NCI-H2029 treated with DMSO at 0.1 percent for 48 hours (cell line): ENCODE results near the gene ABHD2.
"Not testable (repeated sequence)": the region's sequence is repeated elsewhere in the genome, so short reads cannot be mapped to it uniquely, and the experiment has no call there.

ENCODE experiments used
- DNase-seq: peaks from one replicate; lab custom pipeline; 2025; lab: John Stamatoyannopoulos, UW

The ABHD2 gene

DNA sequence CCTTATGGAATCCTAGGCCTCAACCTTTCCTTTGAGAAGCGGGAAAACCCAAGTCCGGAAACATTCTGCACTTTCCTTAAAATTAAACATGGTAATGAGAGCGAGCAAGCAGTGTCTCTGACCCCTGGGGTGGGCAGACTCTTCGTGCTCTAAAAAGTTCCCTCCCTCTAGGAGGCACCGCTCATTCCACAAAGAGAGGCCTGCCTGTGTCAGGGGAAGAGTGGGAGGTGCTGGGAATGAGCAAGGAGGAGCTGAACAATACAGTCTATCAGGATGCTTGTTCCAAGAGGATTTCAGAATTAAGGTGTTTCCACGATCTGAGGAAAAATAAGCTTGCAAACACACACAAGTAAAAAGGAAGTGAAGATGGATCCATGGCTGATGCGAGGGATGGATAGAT is 139.2 kb downstream of the ABHD2 start:
- DNase-seq, result no peak

GRCh38 chr15:89230277-89230676 is 142.0 kb downstream of the ABHD2 start:
- DNase-seq, result no peak

DNA sequence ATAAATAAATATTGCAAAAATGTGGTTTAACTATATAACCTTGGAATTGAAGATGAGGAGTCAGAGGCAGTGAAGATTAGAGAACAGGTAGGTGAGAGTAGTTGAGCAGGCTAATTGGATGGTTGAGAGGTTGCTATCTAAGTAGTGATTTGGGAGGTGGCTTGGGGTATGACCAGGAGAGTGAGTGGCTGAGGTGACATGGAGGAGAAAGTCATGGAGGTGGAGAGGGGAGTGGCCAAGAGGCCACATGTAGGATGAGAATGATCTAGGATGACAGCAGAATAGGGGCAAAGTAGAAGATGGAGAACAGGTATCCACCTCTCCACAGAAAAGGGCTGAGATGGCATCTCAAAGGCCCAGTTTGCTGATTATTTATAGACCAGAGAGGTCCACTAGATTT is 143.6 kb downstream of the ABHD2 start:
- no peak for DNase-seq

GRCh38 chr15:89239883-89240810 is 151.9 kb downstream of the ABHD2 start:
- not testable (repeated sequence) for DNase-seq

DNA sequence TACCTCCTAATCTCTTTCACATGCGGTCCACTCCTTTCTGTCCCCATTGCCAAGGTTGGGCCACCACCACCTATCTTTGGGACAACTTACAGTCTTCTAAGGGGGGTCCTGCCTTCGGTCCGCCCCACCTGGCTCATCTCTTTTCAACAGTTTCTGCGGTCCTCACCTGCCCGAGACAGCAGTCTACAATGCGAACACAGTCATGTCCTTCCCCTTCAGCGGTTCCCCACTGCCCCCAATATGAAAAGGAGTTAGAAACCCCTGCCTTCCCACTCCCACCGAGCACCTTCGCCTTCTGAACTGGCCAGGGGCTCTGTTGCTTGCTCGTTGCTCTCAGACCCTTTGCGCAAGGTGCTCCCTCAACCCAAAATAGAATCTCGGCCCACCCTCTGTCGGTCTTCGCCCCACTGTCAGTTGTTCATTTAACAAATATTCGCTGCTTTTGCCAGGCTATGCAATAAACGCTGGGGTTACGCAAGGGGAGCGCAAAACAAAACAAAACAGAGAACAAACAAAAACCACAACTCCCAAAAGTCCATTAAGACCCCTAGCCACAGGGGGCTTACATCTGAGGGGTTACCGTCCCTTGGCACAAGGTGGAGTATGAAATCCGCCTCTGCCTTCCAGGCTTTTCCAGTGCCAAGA is 154.9 kb downstream of the ABHD2 start:
- DNase-seq, result no peak

DNA sequence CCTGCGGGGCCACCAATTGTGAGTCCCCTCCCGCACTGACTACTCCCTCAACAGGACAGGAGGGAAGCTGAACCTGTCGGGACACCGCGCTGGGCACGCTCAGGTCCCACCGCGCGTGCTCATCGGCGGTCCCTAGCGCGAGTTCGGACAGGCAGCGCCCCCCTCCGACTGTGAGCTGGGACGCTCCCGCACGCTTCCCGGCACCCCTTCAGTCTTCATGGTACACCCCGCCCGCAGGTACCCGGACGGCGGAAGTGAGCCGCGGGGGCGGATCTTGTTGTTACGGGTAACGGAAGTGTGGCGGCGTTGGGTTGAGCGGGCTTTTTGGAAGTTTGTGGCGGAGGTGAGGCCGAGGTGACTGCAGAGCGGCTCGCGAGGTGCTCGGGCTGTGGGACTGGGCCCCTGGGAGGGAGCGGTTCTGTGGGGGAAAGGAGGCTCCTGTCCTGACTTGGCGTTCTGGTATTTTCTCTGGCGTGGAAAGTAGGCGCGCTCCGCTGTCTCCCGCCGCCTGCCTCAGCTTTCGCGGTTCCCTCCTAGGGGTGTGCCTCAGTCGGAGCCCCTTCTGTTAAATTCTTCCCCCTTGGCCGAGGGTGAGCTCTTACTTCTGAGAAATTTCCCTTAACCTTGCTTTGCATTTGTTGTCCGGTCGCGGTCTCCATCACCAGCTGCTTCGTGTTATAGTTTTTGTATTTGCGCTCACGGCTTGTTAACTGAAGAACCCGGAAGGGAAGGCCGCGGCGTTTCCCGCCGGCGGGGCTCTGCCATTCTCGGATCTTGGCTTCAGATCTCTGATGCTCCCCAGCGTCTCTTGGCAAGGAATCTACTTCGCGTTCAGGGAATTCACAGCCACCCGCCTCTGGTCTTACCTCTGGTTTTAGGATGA is 155.7 kb downstream of the ABHD2 start, which contains the start of gene FANCI:
TSS of gene FANCI (plus strand) at position 289 of the 883 bp plus-strand sequence. CDS start 3,669 bp downstream, outside the sequence.
- DNase-seq, result peak; percentile 55

- DNase-seq, result no peak
Observed at GRCh38 chr15:89244574-89244903, 156.3 kb downstream of the ABHD2 start.

- no peak for DNase-seq
Observed at GRCh38 chr15:89247446-89247845, 159.2 kb downstream of the ABHD2 start.

DNA sequence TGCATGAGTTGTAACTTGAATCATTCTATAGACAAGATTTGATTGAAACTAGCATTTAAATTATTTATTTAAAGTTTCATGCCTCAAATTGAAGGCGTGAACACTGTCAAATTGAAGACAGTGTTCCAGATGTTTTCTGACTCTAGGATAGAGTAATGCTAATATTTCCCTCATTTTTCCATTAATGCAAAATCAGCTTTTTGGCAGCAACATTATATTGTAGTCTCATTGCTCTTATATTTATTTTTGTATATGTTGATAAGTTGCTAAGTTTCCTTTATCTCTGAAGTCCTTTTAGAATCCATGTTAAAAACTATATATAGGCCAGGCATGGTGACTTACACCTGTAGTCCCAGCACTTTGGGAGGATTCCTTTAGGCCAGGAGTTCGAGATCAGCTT is 160.3 kb downstream of the ABHD2 start:
- DNase-seq, result no peak

GRCh38 chr15:89250142-89250541 is 161.9 kb downstream of the ABHD2 start:
- not testable (repeated sequence) for DNase-seq
